IMR-90 (cell line): ENCODE measurements around the gene FNDC3B.

ENCODE experiments used
- BHLHE40 ChIP-seq: fragments of 150-350 bp; IDR thresholded peaks from 2 replicates; pipeline ENCODE4 v1.6.1; 2016; ENCODE audit warnings: mild to moderate bottlenecking, low read depth, low read length
- CEBPB ChIP-seq: IDR thresholded peaks from 2 replicates; pipeline ENCODE4 v1.6.1; 2012; ENCODE audit warnings: low read depth, low read length, improper control_type of control experiment
- CTCF ChIP-seq: conservative IDR thresholded peaks from 2 replicates; pipeline ENCODE4 v1.5.1; 2012; ENCODE audit warnings: mild to moderate bottlenecking, low read depth, low read length, improper control_type of control experiment
- MAFK ChIP-seq: IDR thresholded peaks from 2 replicates; pipeline ENCODE4 v1.6.1; 2012; ENCODE audit warnings: low read depth, low read length, improper control_type of control experiment
- MAZ ChIP-seq: IDR thresholded peaks from 2 replicates; pipeline ENCODE4 v1.6.1; 2012; ENCODE audit warnings: low read depth, mild to moderate bottlenecking, low read length, improper control_type of control experiment, moderate library complexity, borderline replicate concordance
- MXI1 ChIP-seq: IDR thresholded peaks from 2 replicates; pipeline ENCODE4 v1.6.1; 2012; ENCODE audit warnings: low read depth, mild to moderate bottlenecking, low read length, moderate library complexity, borderline replicate concordance
- POLR2A ChIP-seq: IDR thresholded peaks from 2 replicates; pipeline ENCODE4 v1.6.1; 2012; ENCODE audit warnings: mild to moderate bottlenecking, low read depth, low read length
- RAD21 ChIP-seq: IDR thresholded peaks from 2 replicates; pipeline ENCODE4 v1.6.1; 2012; ENCODE audit warnings: low read length, improper control_type of control experiment
- RCOR1 ChIP-seq: IDR thresholded peaks from 2 replicates; pipeline ENCODE4 v1.6.1; 2012; ENCODE audit warnings: mild to moderate bottlenecking, low read length, improper control_type of control experiment; ENCODE audit not compliant: insufficient replicate concordance
- RFX5 ChIP-seq: IDR thresholded peaks from 2 replicates; pipeline ENCODE4 v1.8.0; 2012; ENCODE audit warnings: low read depth, mild to moderate bottlenecking, low read length, moderate library complexity
- USF2 ChIP-seq: fragments of 150-350 bp; IDR thresholded peaks from 2 replicates; pipeline ENCODE4 v1.6.1; 2017; ENCODE audit warnings: mild to moderate bottlenecking, antibody characterized with exemption, low read length, low read depth

DNA sequence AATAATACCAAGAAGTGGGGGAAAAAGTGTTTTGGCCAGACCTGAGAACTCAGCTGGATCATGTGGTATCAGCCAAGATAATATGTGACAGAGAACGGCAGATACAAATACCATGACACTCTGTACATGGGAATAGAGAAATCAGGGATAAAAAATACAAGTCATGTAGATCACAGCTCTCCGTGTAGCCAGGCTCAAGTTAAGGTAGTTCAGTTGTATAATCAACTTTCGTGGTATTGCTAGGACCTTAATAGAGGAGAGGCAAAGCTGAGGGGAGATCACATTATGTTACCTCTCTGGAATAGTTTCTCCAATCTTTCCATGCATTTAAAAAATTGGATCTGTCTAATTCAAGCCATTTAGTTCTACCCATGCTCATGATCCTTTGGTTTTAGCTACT, 229.0 kb downstream of the FNDC3B start:
- TF ChIP-seq CTCF: no peak
- TF ChIP-seq RFX5: no peak
- TF ChIP-seq MAZ: no peak
- no peak for TF ChIP-seq USF2
- TF ChIP-seq MXI1: no peak
- TF ChIP-seq RAD21: no peak
- TF ChIP-seq BHLHE40: no peak
- no peak for TF ChIP-seq MAFK
- TF ChIP-seq POLR2A: no peak
- TF ChIP-seq RCOR1: no peak
- TF ChIP-seq CEBPB: no peak
